WERI-Rb-1 (cell line): ENCODE measurements around the gene GRIN2A.
A peak's percentile ranks its signal among the peaks of the same experiment; 100 is the strongest.

ENCODE experiments used
- DNase-seq: peaks from one replicate; pipeline ENCODE4 v3.0.0-alpha.2; 2020
- H3K27ac ChIP-seq: fragments of 250-450 bp; sonication (Bioruptor Pico); 2 replicates; pipeline ENCODE4 v1.5.1; 2020; ENCODE audit warnings: mild to moderate bottlenecking, moderate library complexity
- H3K27me3 ChIP-seq: fragments of 250-450 bp; sonication (Bioruptor Pico); 2 replicates; pipeline ENCODE4 v1.5.1; 2021; ENCODE audit warnings: mild to moderate bottlenecking, low read depth, moderate library complexity; ENCODE audit not compliant: insufficient read depth, severe bottlenecking
- H3K36me3 ChIP-seq: fragments of 250-450 bp; sonication (Bioruptor Pico); 2 replicates; pipeline ENCODE4 v1.5.1; 2020; ENCODE audit warnings: mild to moderate bottlenecking, moderate library complexity
- H3K4me3 ChIP-seq: 2 replicates; pipeline ENCODE4 v1.5.1; 2011; ENCODE audit warnings: low read depth, mild to moderate bottlenecking, control low read depth, low read length
- H3K9me3 ChIP-seq: fragments of 250-450 bp; sonication (Bioruptor Pico); 2 replicates; pipeline ENCODE4 v1.5.1; 2021; ENCODE audit warnings: mild to moderate bottlenecking, moderate library complexity; ENCODE audit not compliant: severe bottlenecking
- TF ChIP-seq, protein P1 (sequence below): IDR thresholded peaks from 2 replicates; pipeline ENCODE4 v1.5.1; 2011; ENCODE audit warnings: low read depth, mild to moderate bottlenecking, control low read depth, inconsistent platforms, low read length

Gene GRIN2A

DNA sequence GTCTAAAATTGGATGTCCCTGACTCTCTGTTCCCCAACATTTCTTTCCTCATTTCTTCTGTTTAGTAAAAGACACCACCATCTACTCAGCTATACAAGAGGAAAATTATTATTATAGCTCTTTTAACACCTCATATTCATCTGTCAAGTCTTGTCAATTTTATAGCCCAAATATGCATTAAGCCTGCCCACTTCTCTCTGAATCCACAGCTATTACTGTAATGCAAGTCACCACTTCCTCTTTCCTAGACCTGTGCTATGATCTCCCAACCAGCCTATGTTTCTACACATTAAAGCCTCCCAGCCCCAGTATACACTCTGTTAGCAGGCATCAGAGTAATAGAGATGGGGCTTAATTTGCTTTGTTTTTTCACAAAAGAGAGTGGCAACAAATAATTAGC is 252.9 kb downstream of the GRIN2A start:
- Histone ChIP-seq H3K27ac (no peak overlapping the region), H3K27me3 (no peaks in the 10 kb centered on the region), H3K36me3 (no peaks in the 10 kb centered on the region), H3K9me3 (no peaks in the 10 kb centered on the region), H3K4me3 (no peak overlapping the region)
- TF ChIP-seq, protein P1, sequence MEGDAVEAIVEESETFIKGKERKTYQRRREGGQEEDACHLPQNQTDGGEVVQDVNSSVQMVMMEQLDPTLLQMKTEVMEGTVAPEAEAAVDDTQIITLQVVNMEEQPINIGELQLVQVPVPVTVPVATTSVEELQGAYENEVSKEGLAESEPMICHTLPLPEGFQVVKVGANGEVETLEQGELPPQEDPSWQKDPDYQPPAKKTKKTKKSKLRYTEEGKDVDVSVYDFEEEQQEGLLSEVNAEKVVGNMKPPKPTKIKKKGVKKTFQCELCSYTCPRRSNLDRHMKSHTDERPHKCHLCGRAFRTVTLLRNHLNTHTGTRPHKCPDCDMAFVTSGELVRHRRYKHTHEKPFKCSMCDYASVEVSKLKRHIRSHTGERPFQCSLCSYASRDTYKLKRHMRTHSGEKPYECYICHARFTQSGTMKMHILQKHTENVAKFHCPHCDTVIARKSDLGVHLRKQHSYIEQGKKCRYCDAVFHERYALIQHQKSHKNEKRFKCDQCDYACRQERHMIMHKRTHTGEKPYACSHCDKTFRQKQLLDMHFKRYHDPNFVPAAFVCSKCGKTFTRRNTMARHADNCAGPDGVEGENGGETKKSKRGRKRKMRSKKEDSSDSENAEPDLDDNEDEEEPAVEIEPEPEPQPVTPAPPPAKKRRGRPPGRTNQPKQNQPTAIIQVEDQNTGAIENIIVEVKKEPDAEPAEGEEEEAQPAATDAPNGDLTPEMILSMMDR, result no peak
- no peak for DNase-seq

DNA sequence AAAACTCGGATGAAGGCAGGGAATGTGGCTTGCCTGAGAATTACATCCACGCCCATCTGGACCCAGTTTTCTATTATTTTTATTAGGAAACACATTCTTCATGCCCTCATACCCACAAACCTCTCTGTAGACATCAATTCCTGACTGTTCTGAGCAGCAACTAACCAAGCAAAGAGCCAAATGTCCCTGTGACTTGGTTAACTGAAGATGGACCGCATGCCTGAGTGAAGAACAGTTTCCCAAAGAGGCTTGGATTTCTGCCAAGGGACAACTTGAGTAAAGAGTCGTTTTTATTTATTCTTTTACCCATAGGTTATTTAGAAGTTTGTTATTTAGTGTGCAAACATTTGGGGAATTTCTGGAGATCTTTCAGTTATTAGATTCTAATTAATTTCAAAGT is 259.8 kb downstream of the GRIN2A start:
- DNase-seq, result peak; percentile 24
- no peaks in the 10 kb centered on the region for H3K36me3 ChIP-seq

DNA sequence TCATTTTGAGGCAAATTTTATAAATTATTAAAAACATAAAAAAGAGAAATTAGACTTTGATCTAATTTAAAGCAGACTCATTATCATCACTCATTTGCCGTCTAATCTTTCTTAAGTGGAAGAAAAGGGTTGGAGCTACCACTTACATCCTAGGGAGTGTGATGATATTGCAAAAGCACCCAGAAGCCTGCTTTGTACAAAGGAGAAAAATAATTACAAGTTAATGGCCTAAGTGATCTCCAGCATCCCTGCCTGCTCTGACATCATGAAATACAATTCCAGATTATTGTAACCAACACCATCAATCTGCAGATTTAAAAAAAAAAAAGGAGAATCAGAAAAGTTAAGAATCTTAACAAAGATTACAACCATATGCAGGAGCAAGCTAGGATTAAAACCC is 260.2 kb downstream of the GRIN2A start:
- DNase-seq, result peak; percentile 20
- no peak overlapping the region for H3K27ac ChIP-seq
- no peak overlapping the region for H3K4me3 ChIP-seq
- no peaks in the 10 kb centered on the region for H3K36me3 ChIP-seq
- TF ChIP-seq, protein P1, result no peak
- H3K9me3 ChIP-seq, result no peaks in the 10 kb centered on the region
- no peaks in the 10 kb centered on the region for H3K27me3 ChIP-seq

More for the DNA sequence above, 259.8 kb downstream of the GRIN2A start:
- Histone ChIP-seq H3K9me3 (no peaks in the 10 kb centered on the region), H3K27ac (no peak overlapping the region), H3K4me3 (no peak overlapping the region), H3K27me3 (no peaks in the 10 kb centered on the region)
- TF ChIP-seq, protein P1, result no peak

DNA sequence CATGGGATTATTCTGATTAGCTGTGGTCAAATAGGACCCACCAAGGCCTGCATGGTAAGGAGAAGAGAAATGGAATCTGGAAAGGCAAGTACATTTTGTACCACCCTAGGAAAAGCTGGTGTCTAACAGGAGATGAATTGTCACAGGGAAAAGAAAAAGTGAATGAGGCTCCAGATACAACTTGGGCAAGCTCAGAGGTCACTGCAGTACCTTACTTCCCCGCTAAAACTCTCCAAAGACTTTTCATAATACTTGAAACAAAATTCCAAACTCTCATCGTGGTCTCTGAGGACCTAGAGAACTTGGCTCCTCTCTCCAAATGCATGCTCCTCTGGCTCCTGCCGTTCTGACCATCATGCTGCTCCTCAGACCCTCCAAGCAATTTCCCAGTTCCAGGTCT is 262.8 kb downstream of the GRIN2A start:
- Histone ChIP-seq H3K27ac (no peak overlapping the region), H3K9me3 (no peaks in the 10 kb centered on the region), H3K27me3 (no peaks in the 10 kb centered on the region), H3K4me3 (no peak overlapping the region), H3K36me3 (no peaks in the 10 kb centered on the region)
- no peak for DNase-seq
- TF ChIP-seq, protein P1, result no peak

DNA sequence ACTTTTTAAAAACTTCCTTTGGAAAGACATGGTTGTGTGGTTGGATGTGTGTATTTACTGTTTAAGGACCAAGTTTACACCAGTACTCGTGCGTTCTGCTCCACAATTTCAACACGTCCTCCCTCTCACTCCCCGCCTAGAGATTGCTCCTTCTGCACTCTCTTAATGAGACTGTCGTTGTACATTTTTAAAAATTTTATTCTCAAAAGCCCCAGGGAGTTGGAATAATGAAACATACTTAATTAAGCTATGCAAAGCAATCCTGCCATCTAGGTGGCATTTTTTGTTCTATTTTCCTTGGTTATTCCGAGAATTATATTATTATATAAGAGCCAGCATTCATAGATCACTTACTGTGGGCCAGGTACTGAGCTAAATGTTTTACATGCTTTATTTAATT is 264.5 kb downstream of the GRIN2A start:
- TF ChIP-seq, protein P1, result no peak
- no peak for DNase-seq
- no peaks in the 10 kb centered on the region for H3K27me3 ChIP-seq
- H3K9me3 ChIP-seq, result no peaks in the 10 kb centered on the region
- no peaks in the 10 kb centered on the region for H3K36me3 ChIP-seq
- H3K27ac ChIP-seq, result no peak overlapping the region
- no peak overlapping the region for H3K4me3 ChIP-seq

DNA sequence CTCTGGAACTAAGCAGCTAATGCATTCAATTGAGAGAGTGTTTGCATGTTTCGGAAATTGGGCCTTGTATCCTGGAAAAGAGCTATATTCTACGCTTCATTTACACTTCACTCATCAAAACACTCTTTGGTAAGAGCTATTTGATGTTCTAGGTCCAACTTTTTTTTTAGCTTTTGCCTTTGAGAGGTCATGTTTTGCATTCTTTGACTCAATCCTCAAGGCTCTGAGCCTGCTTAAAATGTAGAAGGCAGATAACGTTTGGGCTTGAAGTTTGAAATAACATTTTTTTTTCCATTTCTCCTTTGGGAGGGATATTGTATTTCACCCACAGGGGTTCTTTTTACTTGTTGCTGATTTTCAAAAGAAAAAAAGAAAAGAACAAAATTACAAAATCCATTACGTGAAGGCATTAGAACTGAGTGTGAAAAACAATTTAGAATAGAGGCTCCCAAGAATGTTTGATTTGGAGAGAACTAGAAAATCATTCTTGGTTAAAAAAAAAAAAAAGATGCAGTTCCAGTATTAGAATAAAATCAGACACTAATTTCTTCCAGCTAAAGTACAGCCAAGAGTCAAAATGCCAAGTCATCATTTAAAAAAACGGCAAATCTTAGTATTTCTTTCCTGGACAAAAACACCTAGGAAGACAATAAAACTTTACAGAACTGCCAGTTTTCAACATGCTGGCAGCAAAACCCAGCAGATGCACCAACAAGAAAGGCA is 268.5 kb downstream of the GRIN2A start:
- Histone ChIP-seq H3K36me3 (no peaks in the 10 kb centered on the region), H3K4me3 (no peak overlapping the region), H3K27me3 (no peaks in the 10 kb centered on the region), H3K9me3 (no peaks in the 10 kb centered on the region), H3K27ac (no peak overlapping the region)
- TF ChIP-seq, protein P1, result no peak
- no peak for DNase-seq
